ENCODE measurements around the gene TBATA. TPM values are rescaled to one million over a fixed set of nuclear protein-coding genes. Genes with fewer than 3 reads are reported as not detected.
A peak's percentile ranks its signal among the peaks of the same experiment; 100 is the strongest.

The TBATA gene
- total and polyA plus RNA-seq, 4 donors, result not detected

- Histone ChIP-seq H3K4me3 (ENCODE audit: low read depth in 1 of 3, low read length in 3 of 3) (no peak overlapping the region), H3K27me3 (ENCODE audit: control insufficient read depth in 4 of 4, insufficient read depth in 4 of 4, low read length in 3 of 4) (no peaks in the 10 kb centered on the region), H3K4me1 (ENCODE audit: control insufficient read depth in 4 of 4, insufficient read depth in 4 of 4, low read length in 3 of 4) (no peaks in the 10 kb centered on the region), H3K9me3 (ENCODE audit: control insufficient read depth in 4 of 4, low read length in 3 of 4) (no peaks in the 10 kb centered on the region), H3K36me3 (ENCODE audit: control insufficient read depth in 4 of 4, insufficient read depth in 3 of 4, low read depth in 1 of 4, low read length in 3 of 4) (no peaks in the 10 kb centered on the region), H3K27ac (ENCODE audit: low read depth in 1 of 2, low read length in 2 of 2) (no peak overlapping the region), H3K9ac (ENCODE audit: low read depth in 1 of 2, low read length in 2 of 2) (no peak overlapping the region)
- peak; percentile 30 for DNase-seq (ENCODE audit: low spot score)
- 90% methylated on average over 18 of the region's 18 CpGs for WGBS
- TF ChIP-seq NR2F2 (IDR thresholded peaks at IDR 0.05) (no peak), SP1 (IDR thresholded peaks at IDR 0.05) (no peak), CTCF (IDR thresholded peaks at IDR 0.05; ENCODE audit: low read depth, low read length, missing input control) (no peak), HNF4G (IDR thresholded peaks at IDR 0.05) (no peak), YY1 (IDR thresholded peaks at IDR 0.05) (no peak), ATF3 (IDR thresholded peaks at IDR 0.05) (no peak), FOXA1 (IDR thresholded peaks at IDR 0.05) (no peak)
Measured at GRCh38 chr10:70777063-70777875, 7.9 kb downstream of the TBATA start.

- no peak overlapping the region for H3K27ac ChIP-seq (ENCODE audit: low read depth in 1 of 2, low read length in 2 of 2)
- H3K27me3 ChIP-seq (ENCODE audit: control insufficient read depth in 4 of 4, insufficient read depth in 4 of 4, low read length in 3 of 4), result no peaks in the 10 kb centered on the region
- no peaks in the 10 kb centered on the region for H3K9me3 ChIP-seq (ENCODE audit: control insufficient read depth in 4 of 4, low read length in 3 of 4)
- no peak overlapping the region for H3K4me3 ChIP-seq (ENCODE audit: low read depth in 1 of 3, low read length in 3 of 3)
- no peak for DNase-seq (ENCODE audit: low spot score)
- 95% methylated on average over 11 of the region's 11 CpGs for WGBS
- no peak overlapping the region for H3K9ac ChIP-seq (ENCODE audit: low read depth in 1 of 2, low read length in 2 of 2)
- H3K36me3 ChIP-seq (ENCODE audit: control insufficient read depth in 4 of 4, insufficient read depth in 3 of 4, low read depth in 1 of 4, low read length in 3 of 4), result no peaks in the 10 kb centered on the region
- TF ChIP-seq NR2F2 (IDR thresholded peaks at IDR 0.05) (no peak), MAX (IDR thresholded peaks at IDR 0.05) (no peak), FOXA2 (IDR thresholded peaks at IDR 0.05) (no peak), ATF3 (IDR thresholded peaks at IDR 0.05) (no peak)
- no peaks in the 10 kb centered on the region for H3K4me1 ChIP-seq (ENCODE audit: control insufficient read depth in 4 of 4, insufficient read depth in 4 of 4, low read length in 3 of 4)
Measured at GRCh38 chr10:70776455-70777005, 8.6 kb downstream of the TBATA start.

GRCh38 chr10:70775679-70776454 is 9.3 kb downstream of the TBATA start:
- no peaks in the 10 kb centered on the region for H3K9me3 ChIP-seq (ENCODE audit: control insufficient read depth in 4 of 4, low read length in 3 of 4)
- TF ChIP-seq SP1 (IDR thresholded peaks at IDR 0.05) (no peak), NR2F2 (IDR thresholded peaks at IDR 0.05) (no peak), YY1 (IDR thresholded peaks at IDR 0.05) (no peak), TAF1 (conservative IDR thresholded peaks at IDR 0.05) (no peak), FOXA1 (IDR thresholded peaks at IDR 0.05) (no peak), MAX (IDR thresholded peaks at IDR 0.05) (no peak), ATF3 (IDR thresholded peaks at IDR 0.05) (no peak), EGR1 (IDR thresholded peaks at IDR 0.05; ENCODE audit: low read depth in 2 of 2) (no peak), RXRA (IDR thresholded peaks at IDR 0.05) (no peak), JUND (IDR thresholded peaks at IDR 0.05) (no peak), REST (IDR thresholded peaks at IDR 0.05) (no peak)
- WGBS, result 94% methylated on average over 13 of the region's 13 CpGs
- no peaks in the 10 kb centered on the region for H3K4me1 ChIP-seq (ENCODE audit: control insufficient read depth in 4 of 4, insufficient read depth in 4 of 4, low read length in 3 of 4)
- no peak overlapping the region for H3K27ac ChIP-seq (ENCODE audit: low read depth in 1 of 2, low read length in 2 of 2)
- no peak overlapping the region for H3K9ac ChIP-seq (ENCODE audit: low read depth in 1 of 2, low read length in 2 of 2)
- no peaks in the 10 kb centered on the region for H3K36me3 ChIP-seq (ENCODE audit: control insufficient read depth in 4 of 4, insufficient read depth in 3 of 4, low read depth in 1 of 4, low read length in 3 of 4)
- no peaks in the 10 kb centered on the region for H3K27me3 ChIP-seq (ENCODE audit: control insufficient read depth in 4 of 4, insufficient read depth in 4 of 4, low read length in 3 of 4)
- no peak overlapping the region for H3K4me3 ChIP-seq (ENCODE audit: low read depth in 1 of 3, low read length in 3 of 3)
- no peak for DNase-seq (ENCODE audit: low spot score)

Data from liver (tissue), 9 donors.